GM19467 (cell line): ENCODE results near the gene UBE2E2.

ENCODE experiments used
- ATAC-seq: cut with Tn5 transposase; IDR thresholded peaks from one replicate; pipeline ENCODE4 v1.9.1; 2021; ENCODE audit warnings: mild to moderate bottlenecking, moderate library complexity; ENCODE audit not compliant: unreplicated experiment

The UBE2E2 gene

GRCh38 chr3:23239211-23240068, 36.3 kb downstream of the UBE2E2 start:
- ATAC-seq: no peak

DNA sequence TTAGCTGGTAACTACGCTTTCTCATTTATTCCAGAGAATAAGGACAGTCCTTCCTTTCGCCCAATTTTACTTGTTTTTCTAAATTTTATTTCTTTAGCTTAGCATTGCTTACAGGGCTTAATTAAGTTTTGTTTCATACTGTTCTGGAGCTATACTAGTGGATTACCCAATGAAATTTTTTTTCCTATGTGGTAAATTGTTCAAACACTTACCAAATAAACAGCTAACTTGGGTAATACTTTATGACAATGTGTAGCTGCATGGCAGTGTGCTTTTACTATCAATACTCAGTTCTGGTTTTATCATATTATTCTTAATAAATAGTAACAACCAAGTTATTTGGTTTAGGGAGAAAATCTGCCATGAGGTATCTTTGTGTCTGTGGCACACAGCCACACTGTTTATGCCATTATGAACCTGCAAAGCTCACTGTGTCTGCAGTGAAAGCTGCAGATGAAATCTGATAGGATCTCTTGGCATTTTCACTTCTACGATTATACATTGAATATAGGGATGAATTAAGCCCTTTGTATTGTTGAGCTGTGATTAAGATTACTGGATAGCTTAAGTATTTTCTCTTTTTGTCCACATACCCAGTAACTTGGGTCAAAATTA, 37.2 kb downstream of the UBE2E2 start:
- no peak for ATAC-seq

- no peak for ATAC-seq
These were observed 38.1 kb downstream of the UBE2E2 start for GRCh38 chr3:23241256-23241655.

GRCh38 chr3:23242106-23242505, 39.0 kb downstream of the UBE2E2 start:
- ATAC-seq: no peak

DNA sequence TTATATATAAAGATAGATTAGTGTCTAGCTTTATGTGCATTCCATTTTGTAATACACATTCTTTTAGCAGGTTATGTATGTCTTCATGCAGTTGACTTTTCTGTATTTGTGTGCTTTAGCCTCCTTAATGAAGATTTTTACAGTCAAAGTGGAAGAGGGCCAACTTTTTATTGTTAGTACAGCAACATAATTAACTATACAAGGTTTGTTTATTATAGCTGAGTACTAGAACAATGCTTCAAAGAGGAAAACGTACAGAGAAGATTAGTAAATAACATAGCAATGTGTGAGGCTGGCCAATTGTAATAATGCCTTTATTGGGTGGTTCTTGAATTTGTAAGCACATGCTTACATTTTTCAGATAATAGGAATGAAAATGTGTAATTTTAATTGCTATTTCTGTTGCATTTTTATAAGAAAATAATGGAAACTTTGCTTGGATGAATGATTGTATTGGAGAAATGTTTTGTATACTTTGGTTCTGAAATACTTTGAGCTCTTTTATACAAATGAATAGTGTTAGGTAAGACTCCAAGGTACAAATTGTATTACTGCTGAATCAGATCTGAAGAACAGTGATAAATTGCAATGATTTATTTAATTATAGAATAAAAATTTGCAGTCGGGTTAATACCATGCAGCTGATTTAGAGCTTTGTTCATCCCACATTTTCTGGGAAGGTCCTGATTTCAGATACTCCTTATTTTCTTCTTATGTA, 41.4 kb downstream of the UBE2E2 start:
- ATAC-seq: no peak

DNA sequence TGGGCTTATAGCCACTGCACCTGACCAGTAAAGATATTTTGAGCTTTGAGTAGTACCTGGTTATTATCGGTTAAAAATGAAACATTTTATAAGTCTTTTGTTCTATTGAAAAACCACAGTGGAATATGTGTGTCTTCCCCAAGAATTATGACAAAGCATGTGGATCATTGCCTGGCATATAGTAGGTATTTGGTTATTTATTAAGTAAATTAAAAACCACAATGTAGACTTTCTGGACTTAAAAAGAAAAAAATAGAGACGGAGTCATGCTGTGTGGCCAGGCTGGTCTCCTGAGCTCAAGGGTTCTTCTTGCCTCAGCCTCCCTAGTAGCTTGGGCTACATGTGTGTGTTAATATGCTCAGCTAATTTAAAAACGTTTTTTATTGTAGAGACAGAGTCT, 43.5 kb downstream of the UBE2E2 start:
- no peak for ATAC-seq

GRCh38 chr3:23248594-23249131, 45.5 kb downstream of the UBE2E2 start:
- ATAC-seq: no peak

- no peak for ATAC-seq
These were observed 46.8 kb downstream of the UBE2E2 start for GRCh38 chr3:23249961-23250360.

- ATAC-seq: no peak
These were observed 49.0 kb downstream of the UBE2E2 start for GRCh38 chr3:23252122-23252521.

- ATAC-seq: peak; percentile 75
These were observed 50.1 kb downstream of the UBE2E2 start for GRCh38 chr3:23253214-23253613.

DNA sequence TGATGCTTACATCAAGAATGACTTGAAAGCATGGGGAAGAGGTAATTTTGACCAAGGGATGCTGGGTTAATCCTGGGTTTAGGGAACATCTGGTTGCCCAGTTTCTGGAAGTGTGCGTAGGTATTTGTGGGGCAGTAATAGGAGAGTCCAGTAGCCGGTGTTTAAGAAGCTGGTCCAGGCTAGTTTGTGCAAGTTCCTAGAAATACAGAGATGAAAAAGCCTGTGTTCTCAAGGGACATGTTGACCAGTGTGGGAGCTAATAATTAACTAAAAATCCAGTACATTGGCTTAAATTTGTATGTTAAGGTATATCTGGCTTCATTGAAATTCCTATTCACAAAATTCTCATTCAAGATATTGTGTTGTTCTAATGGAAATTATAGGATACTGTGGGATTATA, 51.2 kb downstream of the UBE2E2 start:
- no peak for ATAC-seq

DNA sequence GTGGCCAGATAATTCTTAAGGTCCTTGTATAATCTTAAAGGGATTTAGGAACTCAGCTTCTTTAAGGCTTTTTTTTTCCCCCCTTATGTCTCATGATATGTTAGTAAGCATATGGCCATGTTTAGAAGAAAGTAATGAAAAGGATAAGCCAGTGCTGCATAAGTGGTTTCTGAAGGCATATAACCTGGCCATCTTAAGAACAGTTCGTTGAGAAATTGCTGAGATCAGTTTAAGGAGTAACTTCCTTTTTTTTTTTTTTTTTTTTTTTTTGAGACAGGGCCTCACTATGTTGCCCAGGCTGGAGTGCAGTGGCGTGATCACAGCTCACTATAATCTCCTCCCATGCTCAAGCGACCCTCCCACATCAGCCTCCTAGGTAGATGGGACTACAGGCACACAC, 51.7 kb downstream of the UBE2E2 start:
- no peak for ATAC-seq

DNA sequence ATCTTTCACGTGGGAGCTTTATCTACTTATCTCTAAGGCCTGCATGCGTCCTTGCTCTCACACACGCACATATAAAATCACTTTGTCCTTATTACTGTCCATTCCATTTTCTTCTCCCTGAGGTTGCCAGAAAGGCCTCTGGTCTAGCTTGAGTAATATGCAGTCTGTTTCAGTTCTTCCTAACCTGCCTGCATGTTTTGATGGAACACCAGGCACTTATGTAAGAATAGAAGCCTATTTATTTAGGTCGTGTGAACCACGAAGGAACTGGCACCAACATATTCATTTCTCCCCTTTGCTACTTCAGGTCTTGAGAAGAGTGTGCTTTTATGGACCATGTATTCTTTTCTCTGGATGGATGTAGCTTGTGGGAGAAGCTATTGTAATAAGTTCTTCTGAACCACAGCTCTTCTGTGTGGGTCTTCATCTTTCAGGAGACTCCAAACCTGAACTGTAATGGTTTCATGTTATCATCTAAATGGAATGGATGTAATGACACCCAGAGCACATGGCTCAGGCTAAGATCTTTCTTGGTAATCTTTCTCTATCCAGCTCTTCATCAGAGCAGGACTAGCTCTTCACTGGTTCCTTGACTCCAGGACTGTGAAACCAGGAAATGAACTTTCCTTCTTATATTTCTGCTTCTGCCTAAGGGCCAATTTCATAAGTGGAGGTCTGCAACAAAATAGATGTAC, 53.8 kb downstream of the UBE2E2 start:
- ATAC-seq: no peak

GRCh38 chr3:23258110-23258509, 55.0 kb downstream of the UBE2E2 start:
- no peak for ATAC-seq

DNA sequence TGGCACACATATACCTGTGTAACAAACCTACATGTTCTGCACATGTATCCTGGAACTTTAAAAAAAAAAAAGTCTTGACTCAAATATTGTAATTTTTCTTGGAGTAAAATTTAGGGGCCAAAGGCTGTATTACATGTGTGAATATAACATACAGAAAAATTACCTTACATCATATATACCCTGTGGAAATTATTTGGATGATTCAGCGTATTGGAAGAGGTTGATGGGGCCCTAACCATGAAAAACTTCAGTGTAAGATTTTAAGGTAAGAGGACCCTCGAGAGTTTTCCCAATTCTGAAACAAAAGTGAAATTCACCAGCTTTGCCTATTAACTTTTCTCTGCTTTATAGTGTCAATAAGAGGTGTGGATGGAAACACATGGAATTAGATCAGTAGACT, 56.4 kb downstream of the UBE2E2 start:
- ATAC-seq: no peak

DNA sequence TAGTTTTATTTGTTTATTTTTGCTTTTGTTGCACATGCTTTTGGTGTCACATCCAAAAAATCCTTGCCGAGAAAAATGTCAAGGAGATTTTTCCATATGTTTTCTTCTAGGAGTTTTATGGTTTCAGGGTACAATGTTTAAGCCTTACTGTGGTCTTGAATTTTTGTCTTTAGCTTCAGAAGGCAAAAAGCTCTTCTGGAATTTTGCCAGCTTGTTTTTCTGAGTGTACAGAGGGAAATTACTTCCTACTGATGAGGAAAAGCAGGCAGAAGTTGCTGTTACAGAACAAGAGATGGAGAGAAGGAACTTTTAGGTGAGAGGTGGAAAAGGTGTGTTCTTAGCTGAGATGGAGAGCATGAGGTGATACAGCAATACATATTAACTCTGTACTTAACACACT, 59.6 kb downstream of the UBE2E2 start:
- no peak for ATAC-seq

- ATAC-seq: no peak
These were observed 60.7 kb downstream of the UBE2E2 start for GRCh38 chr3:23263796-23264195.

DNA sequence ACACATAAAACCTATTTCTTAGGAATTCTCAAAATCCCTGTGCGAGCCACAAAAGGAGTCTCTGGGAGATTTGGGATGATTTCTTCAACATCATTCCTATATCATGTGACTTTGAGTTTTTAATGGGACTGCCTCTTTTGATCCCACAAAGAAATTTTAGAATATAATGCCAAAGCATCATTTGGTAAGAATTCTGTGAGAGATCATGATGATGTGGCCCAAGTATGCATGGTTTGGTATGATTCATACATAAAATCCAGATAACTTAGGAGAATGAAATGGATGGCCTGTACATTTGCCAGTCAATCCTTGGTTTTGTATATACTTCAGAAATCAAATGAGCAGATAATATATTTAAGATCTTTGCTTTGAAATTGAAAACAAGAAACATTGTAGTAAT, 61.3 kb downstream of the UBE2E2 start:
- ATAC-seq: no peak

- peak; percentile 72 for ATAC-seq
These were observed 67.3 kb downstream of the UBE2E2 start for GRCh38 chr3:23270423-23270822.

DNA sequence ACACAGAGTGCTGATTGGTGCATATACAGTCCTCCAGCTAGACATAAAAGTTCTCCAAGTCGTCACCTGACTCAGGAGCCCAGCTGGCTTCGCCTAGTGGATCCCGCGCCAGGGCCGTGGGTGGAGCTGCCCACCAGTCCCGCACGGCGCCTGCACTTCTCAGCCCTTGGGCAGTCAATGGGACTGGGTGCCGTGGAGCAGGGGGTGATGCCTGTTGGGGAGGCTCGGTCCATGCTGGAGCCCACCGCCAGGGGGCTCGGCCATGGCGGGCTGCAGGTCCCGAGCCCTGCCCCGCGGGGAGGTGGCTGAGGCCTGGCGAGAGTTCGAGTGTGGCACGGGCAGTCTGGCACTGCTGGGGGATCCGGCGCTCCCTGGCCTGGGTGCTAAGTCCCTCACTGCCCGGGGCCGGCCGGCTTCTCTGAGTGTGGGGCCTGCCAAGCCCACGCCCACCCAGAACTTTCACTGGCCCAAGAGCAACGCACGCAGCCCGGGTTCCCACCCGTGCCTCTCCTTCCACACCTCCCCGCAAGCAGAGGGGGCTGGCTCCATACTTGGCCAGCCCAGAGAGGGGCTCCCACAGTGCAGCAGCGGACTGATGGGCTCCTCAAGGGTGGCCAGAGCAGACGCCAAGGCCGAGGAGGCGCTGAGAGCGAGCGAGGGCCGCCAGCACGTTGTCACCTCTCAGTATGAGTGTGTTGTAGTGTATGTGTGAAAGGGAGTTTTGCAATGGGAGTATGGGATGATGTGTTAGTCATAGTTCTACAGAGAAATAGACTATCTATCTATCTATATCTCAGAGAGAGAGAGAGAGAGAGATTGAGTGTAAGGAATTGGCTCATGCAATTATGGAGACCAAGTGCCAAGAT, 69.0 kb downstream of the UBE2E2 start:
- no peak for ATAC-seq
